Endothelial cell of umbilical vein (primary cell): ENCODE data around the gene ANKMY2. TPM values are rescaled to one million over a fixed set of nuclear protein-coding genes. Genes with fewer than 3 reads are reported as not detected.

Source experiments
- BruUV-seq: library from RNA; stranded (reverse); fragments of 400-500 nt; replicated peaks from 2 replicates; lab custom pipeline; 2021; lab: Mats Ljungman, UMichigan
- CTCF ChIA-PET: fragments of 300-600, 350-600 bp; sonication (Branson Sonifier 250); formaldehyde crosslinking; loops from one replicate; lab custom pipeline; 2021; ENCODE audit warnings: antibody characterized with exemption, inconsistent platforms; lab: Charles Lee
- POLR2A ChIA-PET: fragments of 300-600, 350-600 bp; sonication (Branson Sonifier 250); formaldehyde crosslinking; loops from one replicate; lab custom pipeline; 2021; ENCODE audit warnings: antibody characterized with exemption, inconsistent platforms; lab: Charles Lee
- DNase-seq: peaks from one replicate; pipeline ENCODE4 v3.0.0-alpha.2; 2011; ENCODE audit warnings: low read depth, low spot score
- FAIRE-seq: peaks from 2 replicates; lab custom pipeline; 2011; peaks lifted over from hg19 to GRCh38; lab: Jason Lieb, UNC
- H2AFZ ChIP-seq: 2 replicates; pipeline ENCODE4 v1.6.0; 2012; ENCODE audit warnings: low read depth, low read length, control low read depth, inconsistent platforms
- H3K27ac ChIP-seq: 2 replicates; pipeline ENCODE4 v1.5.1; 2011; ENCODE audit warnings: low read depth, mild to moderate bottlenecking, control low read depth, low read length, moderate library complexity; ENCODE audit not compliant: insufficient read depth
- H3K27me3 ChIP-seq, 2 experiments: 2 replicates each; pipeline versions ENCODE4 v1.6.0 to v1.6.1; 2011; ENCODE audit warnings: low read length in 2 of 2, mixed read lengths in 1 of 2; ENCODE audit not compliant: control insufficient read depth in 2 of 2, insufficient read depth in 2 of 2
- H3K36me3 ChIP-seq, 2 experiments: 2 replicates in 1 of 2; 3 replicates in 1 of 2; pipeline ENCODE4 v1.5.1; 2011; ENCODE audit warnings: low read length in 2 of 2, mild to moderate bottlenecking in 1 of 2, moderate library complexity in 1 of 2; ENCODE audit not compliant: control insufficient read depth in 2 of 2, insufficient read depth in 2 of 2; ENCODE audit errors: extremely low read depth in 1 of 2
- H3K4me1 ChIP-seq: 3 replicates; pipeline ENCODE4 v1.5.1; 2011; ENCODE audit warnings: mild to moderate bottlenecking, low read length; ENCODE audit not compliant: control insufficient read depth, insufficient read depth; ENCODE audit errors: extremely low read depth
- H3K4me2 ChIP-seq: 2 replicates; pipeline ENCODE4 v1.6.1; 2011; ENCODE audit warnings: low read length, control low read depth, mixed read lengths; ENCODE audit not compliant: insufficient read depth
- H3K4me3 ChIP-seq, 3 experiments: fragments of 200-600 bp in 1 of 3; sonication (generic), shearing (Covaris generic) in 1 of 3; replicated peaks in 1 of 3; 2 replicates each; pipeline ENCODE4 v1.5.1; 2011 to 2016; ENCODE audit warnings: control low read depth in 3 of 3, low read length in 3 of 3, mild to moderate bottlenecking in 2 of 3, inconsistent platforms in 1 of 3, low read depth in 1 of 3, moderate library complexity in 1 of 3; ENCODE audit not compliant: insufficient read depth in 1 of 3
- H3K79me2 ChIP-seq: 2 replicates; pipeline ENCODE4 v1.6.0; 2012; ENCODE audit warnings: low read length, inconsistent platforms; ENCODE audit not compliant: control insufficient read depth, insufficient read depth
- H3K9ac ChIP-seq: replicated peaks from 2 replicates; pipeline ENCODE3; 2011; ENCODE audit warnings: low read length, control low read depth; ENCODE audit not compliant: insufficient read depth; ENCODE audit errors: extremely low read depth
- H3K9me1 ChIP-seq: replicated peaks from 3 replicates; pipeline ENCODE4 v1.6.0; 2011; ENCODE audit warnings: mild to moderate bottlenecking, low read length; ENCODE audit not compliant: control insufficient read depth, insufficient read depth; ENCODE audit errors: extremely low read depth
- H3K9me3 ChIP-seq: replicated peaks from 2 replicates; pipeline ENCODE4 v1.5.1; 2012; ENCODE audit warnings: low read length, inconsistent platforms; ENCODE audit not compliant: control insufficient read depth, insufficient read depth
- H4K20me1 ChIP-seq: replicated peaks from 2 replicates; pipeline ENCODE3; 2011; ENCODE audit warnings: mild to moderate bottlenecking, low read length; ENCODE audit not compliant: control insufficient read depth, insufficient read depth; ENCODE audit errors: extremely low read depth
- EZH2 ChIP-seq: IDR thresholded peaks from 2 replicates; pipeline ENCODE4 v1.6.1; 2012; ENCODE audit warnings: borderline replicate concordance, low read depth, mild to moderate bottlenecking, moderate library complexity, low read length, inconsistent platforms; ENCODE audit not compliant: severe bottlenecking
- FOS ChIP-seq: IDR thresholded peaks from 2 replicates; pipeline ENCODE4 v1.6.1; 2011; ENCODE audit warnings: mild to moderate bottlenecking, low read length, moderate library complexity, borderline replicate concordance; ENCODE audit not compliant: insufficient read depth
- GATA2 ChIP-seq: IDR thresholded peaks from 2 replicates; pipeline ENCODE4 v1.7.0; 2011; ENCODE audit warnings: low read depth, mild to moderate bottlenecking, moderate library complexity, mixed read lengths, low read length; ENCODE audit not compliant: insufficient read length, insufficient read depth
- JUN ChIP-seq: IDR thresholded peaks from 2 replicates; pipeline ENCODE4 v1.6.1; 2011; ENCODE audit warnings: borderline replicate concordance, low read depth; ENCODE audit not compliant: insufficient read length, insufficient read depth
- MYC ChIP-seq: IDR thresholded peaks from one replicate; pipeline ENCODE4 v1.6.1; 2011; ENCODE audit warnings: mild to moderate bottlenecking, low read depth, low read length
- POLR2A ChIP-seq: IDR thresholded peaks from 2 replicates; pipeline ENCODE4 v1.6.1; 2012; ENCODE audit warnings: low read depth, mild to moderate bottlenecking, control low read depth, low read length
- POLR2AphosphoS5 ChIP-seq: IDR thresholded peaks from 2 replicates; pipeline ENCODE4 v1.6.1; 2012; ENCODE audit warnings: low read depth, mild to moderate bottlenecking, control low read depth, low read length, moderate library complexity; ENCODE audit not compliant: insufficient read depth
- dilution Hi-C: fragments of 300-500 bp; cut with MboI; formaldehyde crosslinking; loops from one replicate; pipeline ENCODE4 v1.15.0; 2019; ENCODE audit warnings: low sequenced_read_pairs; ENCODE audit not compliant: extremely low pct_ligation_motif_present
- intact Hi-C: fragments of 100-400 bp; cut with micrococcal nuclease; formaldehyde crosslinking; loops from one replicate; pipeline ENCODE4 v1.10.0; 2022
- polyA plus RNA-seq, 4 experiments: library from polyadenylated mRNA; depleted of rRNA in 3 of 4; stranded (reverse) in 3 of 4; unstranded in 1 of 4; fragments of >200 nt; gene quantifications; 2 replicates each; pipeline versions ENCODE4 v1.2.1 to v1.2.3, GENCODE V29; 2011 to 2012; ENCODE audit warnings: missing spikeins in 1 of 4
- total RNA-seq: library from RNA; stranded (reverse); gene quantifications from 2 replicates; pipeline ENCODE4 v1.2.3, GENCODE V29; 2021
- TF ChIP-seq, protein P1 (sequence below): IDR thresholded peaks from 2 replicates; pipeline ENCODE4 v1.6.1; 2011; ENCODE audit not compliant: insufficient read depth, insufficient read length
- TF ChIP-seq, protein P2 (sequence below), 2 donors: IDR thresholded peaks; 1 replicate in 1 of 2; 2 replicates in 1 of 2; pipeline ENCODE4 v1.5.1; 2011; ENCODE audit warnings: low read length in 2 of 2, mild to moderate bottlenecking in 2 of 2, moderate library complexity in 2 of 2, control low read depth in 1 of 2, inconsistent platforms in 1 of 2, low read depth in 1 of 2; ENCODE audit not compliant: insufficient read depth in 1 of 2; ENCODE audit errors: extremely low read depth in 1 of 2

Gene ANKMY2
- total and polyA plus RNA-seq, 2 donors (not counting 3 experiments of a cell fraction or from before 2014, with no cell fraction given), result 7.7 to 11.6 TPM

DNA sequence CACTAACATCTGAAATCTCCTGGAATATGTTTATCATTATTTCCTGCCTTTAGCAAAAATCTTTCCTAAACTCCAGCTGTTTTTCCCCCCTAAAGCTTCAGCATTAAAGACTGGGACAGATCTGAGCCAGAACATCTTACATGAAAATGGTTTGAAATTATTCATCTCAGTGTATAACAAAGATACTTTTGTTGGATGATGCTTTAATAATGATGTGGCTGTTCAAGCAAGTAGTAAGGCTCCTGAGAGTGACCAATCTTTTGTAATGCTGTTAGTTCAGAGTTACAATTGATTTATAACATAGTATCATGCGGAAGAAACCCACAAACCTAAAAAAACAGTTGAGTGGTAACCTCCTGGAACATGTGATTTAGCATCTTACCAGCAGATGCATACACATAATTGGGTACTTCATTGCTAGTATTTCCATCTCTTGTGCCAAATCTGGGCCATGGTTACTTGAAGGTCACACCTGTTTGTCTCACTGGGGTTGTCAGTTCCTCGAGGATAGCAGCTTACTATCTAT lies 1.9 kb upstream of the ANKMY2 start:
- FAIRE-seq, result no peak
- H3K4me3 ChIP-seq, result peak overlapping the region; percentile 63 to 98 (median 98)
- DNase-seq, result peak; percentile 10
- peaks cover 66% of the 10 kb centered on the region for H3K79me2 ChIP-seq
- dilution Hi-C loops (no loop called here), intact Hi-C loops (loop anchor here (2.0 to 5.0 kb wide), 4 partner anchors 13 to 960 kb away; partner anchors contain the start of genes MEOX2 and TSPAN13)
- H2AFZ ChIP-seq, result no peak overlapping the region
- TF ChIP-seq POLR2AphosphoS5, result no peak
- TF ChIP-seq JUN, result no peak
- no peak for TF ChIP-seq POLR2A
- TF ChIP-seq FOS, result no peak
- TF ChIP-seq MYC, result no peak
- TF ChIP-seq EZH2, result no peak
- TF ChIP-seq, protein P1, sequence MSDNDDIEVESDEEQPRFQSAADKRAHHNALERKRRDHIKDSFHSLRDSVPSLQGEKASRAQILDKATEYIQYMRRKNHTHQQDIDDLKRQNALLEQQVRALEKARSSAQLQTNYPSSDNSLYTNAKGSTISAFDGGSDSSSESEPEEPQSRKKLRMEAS, result no peak
- TF ChIP-seq GATA2, result no peak
- TF ChIP-seq, protein P2, sequence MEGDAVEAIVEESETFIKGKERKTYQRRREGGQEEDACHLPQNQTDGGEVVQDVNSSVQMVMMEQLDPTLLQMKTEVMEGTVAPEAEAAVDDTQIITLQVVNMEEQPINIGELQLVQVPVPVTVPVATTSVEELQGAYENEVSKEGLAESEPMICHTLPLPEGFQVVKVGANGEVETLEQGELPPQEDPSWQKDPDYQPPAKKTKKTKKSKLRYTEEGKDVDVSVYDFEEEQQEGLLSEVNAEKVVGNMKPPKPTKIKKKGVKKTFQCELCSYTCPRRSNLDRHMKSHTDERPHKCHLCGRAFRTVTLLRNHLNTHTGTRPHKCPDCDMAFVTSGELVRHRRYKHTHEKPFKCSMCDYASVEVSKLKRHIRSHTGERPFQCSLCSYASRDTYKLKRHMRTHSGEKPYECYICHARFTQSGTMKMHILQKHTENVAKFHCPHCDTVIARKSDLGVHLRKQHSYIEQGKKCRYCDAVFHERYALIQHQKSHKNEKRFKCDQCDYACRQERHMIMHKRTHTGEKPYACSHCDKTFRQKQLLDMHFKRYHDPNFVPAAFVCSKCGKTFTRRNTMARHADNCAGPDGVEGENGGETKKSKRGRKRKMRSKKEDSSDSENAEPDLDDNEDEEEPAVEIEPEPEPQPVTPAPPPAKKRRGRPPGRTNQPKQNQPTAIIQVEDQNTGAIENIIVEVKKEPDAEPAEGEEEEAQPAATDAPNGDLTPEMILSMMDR (IDR thresholded peaks at IDR 0.05; ENCODE audit: extremely low read depth in 1 of 2, insufficient read depth in 1 of 2, low read depth in 1 of 2, low read length in 2 of 2), result no peak
- peak overlapping the region; percentile 9 for H3K27ac ChIP-seq
- CTCF ChIA-PET, result no interaction called here
- no peaks in the 10 kb centered on the region for H4K20me1 ChIP-seq
- BruUV-seq, result TSS peak; percentile 26
- peak overlapping the region; percentile 88 for H3K9ac ChIP-seq
- H3K27me3 ChIP-seq, result no peaks in the 10 kb centered on the region
- H3K9me3 ChIP-seq, result no peaks in the 10 kb centered on the region
- peaks cover 61% of the 10 kb centered on the region for H3K4me1 ChIP-seq
- no peaks in the 10 kb centered on the region for H3K9me1 ChIP-seq
- peak overlapping the region; percentile 95 for H3K4me2 ChIP-seq
- H3K36me3 ChIP-seq, result no peaks in the 10 kb centered on the region
- POLR2A ChIA-PET, result no interaction called here
